Mucosa of rectum (tissue), 2 donors: ENCODE results near the gene SUFU.

Source experiments
- H3K27ac ChIP-seq, 2 donors: one replicate each; pipeline ENCODE4 v1.7.0; 2013; ENCODE audit warnings: inconsistent platforms in 2 of 2, low read depth in 2 of 2, low read length in 2 of 2
- H3K27me3 ChIP-seq, 2 donors: one replicate each; pipeline ENCODE4 v1.7.0; 2013; ENCODE audit warnings: low read length in 2 of 2; ENCODE audit not compliant: control insufficient read depth in 2 of 2, insufficient read depth in 2 of 2
- H3K36me3 ChIP-seq, 2 donors: one replicate each; pipeline ENCODE4 v1.7.0; 2013; ENCODE audit warnings: low read length in 2 of 2; ENCODE audit not compliant: control insufficient read depth in 2 of 2, insufficient read depth in 2 of 2
- H3K4me1 ChIP-seq, 2 donors: one replicate each; pipeline ENCODE4 v1.7.0; 2013; ENCODE audit warnings: low read length in 2 of 2, mild to moderate bottlenecking in 1 of 2; ENCODE audit not compliant: control insufficient read depth in 2 of 2, insufficient read depth in 2 of 2
- H3K4me3 ChIP-seq, 2 donors: one replicate each; pipeline ENCODE4 v1.7.0; 2013; ENCODE audit warnings: low read length in 2 of 2
- H3K9ac ChIP-seq, 2 donors: one replicate each; pipeline ENCODE4 v1.7.0; 2013; ENCODE audit warnings: low read length in 2 of 2, low read depth in 1 of 2, mild to moderate bottlenecking in 1 of 2
- H3K9me3 ChIP-seq, 2 donors: one replicate each; pipeline ENCODE4 v1.7.0; 2013; ENCODE audit warnings: low read length in 2 of 2; ENCODE audit not compliant: control insufficient read depth in 2 of 2
- donor health status: healthy.
- donor health status: Normal muscosa, but diverticular disease.

The SUFU gene

DNA sequence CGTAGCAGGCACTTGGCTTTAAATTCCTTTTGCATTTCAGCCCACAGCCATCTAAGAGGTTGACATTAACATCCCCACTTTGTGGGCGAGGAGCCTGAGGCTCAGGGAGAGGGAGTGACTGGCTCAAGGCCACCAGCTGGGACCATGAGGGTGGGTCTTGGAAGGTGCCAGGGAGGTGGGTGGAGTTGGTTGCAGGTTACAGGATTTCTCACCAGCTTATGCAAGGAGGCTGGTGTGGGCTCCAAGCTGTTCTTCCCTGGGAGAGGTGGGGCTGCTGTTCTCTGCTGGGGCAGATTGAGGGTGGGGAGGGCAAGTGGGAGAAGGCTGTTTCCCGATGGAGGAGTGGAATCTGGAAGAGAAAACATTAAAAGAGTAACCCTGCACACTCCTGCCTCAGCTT lies 38.3 kb upstream of the SUFU start:
- H3K27me3 ChIP-seq: no peaks in the 10 kb centered on the region
- peaks cover 18 to 29% of the 10 kb centered on the region in 2 donors for H3K4me1 ChIP-seq
- no peak overlapping the region for H3K4me3 ChIP-seq
- H3K9me3 ChIP-seq: no peaks in the 10 kb centered on the region
- H3K36me3 ChIP-seq: no peaks in the 10 kb centered on the region
- H3K27ac ChIP-seq: no peak overlapping the region
- no peak overlapping the region for H3K9ac ChIP-seq

GRCh38 chr10:102467318-102467717 lies 36.5 kb upstream of the SUFU start:
- H3K9ac ChIP-seq: no peak overlapping the region

DNA sequence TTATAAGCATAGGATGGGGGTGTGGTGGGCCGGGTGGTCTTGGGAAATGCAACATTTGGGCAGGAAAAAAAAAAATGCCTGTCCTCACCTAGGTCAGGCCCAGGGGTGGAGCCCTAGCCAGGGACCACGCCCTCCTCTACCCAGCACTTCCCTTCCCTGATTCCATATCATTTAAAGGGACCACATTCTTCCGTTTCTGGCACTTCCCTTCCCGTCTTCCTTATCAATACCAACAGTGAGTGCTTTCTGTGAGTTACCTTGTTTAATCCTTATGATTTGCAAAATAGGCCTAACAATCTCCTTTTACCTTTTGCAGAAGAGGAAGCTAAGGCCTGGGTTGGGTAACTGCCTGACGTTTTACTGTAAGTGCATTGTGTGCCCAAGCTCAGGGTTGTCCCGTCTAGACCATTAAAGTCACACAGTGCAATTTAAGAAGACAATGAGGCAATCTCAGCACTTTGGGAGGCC lies 35.8 kb upstream of the SUFU start:
- Histone ChIP-seq H3K27ac (peak overlapping the region; percentile 25 to 60), H3K4me1 (peaks cover 0 to 8% of the 10 kb centered on the region in 2 donors), H3K9me3 (no peaks in the 10 kb centered on the region), H3K9ac (peak overlapping the region in 1 of 2 donors; percentile 9), H3K4me3 (peak overlapping the region; percentile 57 to 71), H3K27me3 (no peaks in the 10 kb centered on the region), H3K36me3 (peaks cover 0 to 2% of the 10 kb centered on the region in 2 donors)

More at GRCh38 chr10:102467318-102467717, 36.5 kb upstream of the SUFU start:
- H3K27me3 ChIP-seq: no peaks in the 10 kb centered on the region
- H3K27ac ChIP-seq: peak overlapping the region in 1 of 2 donors; percentile 25
- H3K36me3 ChIP-seq: peaks cover 0 to 2% of the 10 kb centered on the region in 2 donors
- no peaks in the 10 kb centered on the region for H3K9me3 ChIP-seq
- H3K4me3 ChIP-seq: no peak overlapping the region
- peaks cover 6 to 15% of the 10 kb centered on the region in 2 donors for H3K4me1 ChIP-seq

- H3K4me1 ChIP-seq: peaks cover 0 to 4% of the 10 kb centered on the region in 2 donors
- no peak overlapping the region for H3K27ac ChIP-seq
- no peak overlapping the region for H3K4me3 ChIP-seq
- H3K36me3 ChIP-seq: peaks cover 0 to 2% of the 10 kb centered on the region in 2 donors
- no peaks in the 10 kb centered on the region for H3K9me3 ChIP-seq
- H3K9ac ChIP-seq: no peak overlapping the region
- H3K27me3 ChIP-seq: no peaks in the 10 kb centered on the region
Observed at GRCh38 chr10:102468683-102469082, 35.1 kb upstream of the SUFU start.

- peaks cover 0 to 2% of the 10 kb centered on the region in 2 donors for H3K36me3 ChIP-seq
- H3K9ac ChIP-seq: no peak overlapping the region
- H3K27ac ChIP-seq: no peak overlapping the region
Observed at GRCh38 chr10:102470579-102471546, 32.9 kb upstream of the SUFU start.

GRCh38 chr10:102473445-102474331 lies 30.1 kb upstream of the SUFU start:
- Histone ChIP-seq H3K4me1 (peaks cover 0 to 2% of the 10 kb centered on the region in 2 donors), H3K27me3 (no peaks in the 10 kb centered on the region), H3K27ac (no peak overlapping the region), H3K4me3 (no peak overlapping the region), H3K9ac (no peak overlapping the region), H3K9me3 (no peaks in the 10 kb centered on the region), H3K36me3 (peaks cover under 1 to 2% of the 10 kb centered on the region in 2 donors)

More at GRCh38 chr10:102470579-102471546, 32.9 kb upstream of the SUFU start:
- no peaks in the 10 kb centered on the region for H3K9me3 ChIP-seq
- no peaks in the 10 kb centered on the region for H3K27me3 ChIP-seq
- no peak overlapping the region for H3K4me3 ChIP-seq
- peaks cover 2% of the 10 kb centered on the region in 2 donors for H3K4me1 ChIP-seq

- H3K27me3 ChIP-seq: no peaks in the 10 kb centered on the region
- H3K4me1 ChIP-seq: peaks cover 0 to 2% of the 10 kb centered on the region in 2 donors
- no peaks in the 10 kb centered on the region for H3K9me3 ChIP-seq
- H3K27ac ChIP-seq: no peak overlapping the region
- no peak overlapping the region for H3K9ac ChIP-seq
- H3K4me3 ChIP-seq: no peak overlapping the region
- H3K36me3 ChIP-seq: peaks cover 11 to 17% of the 10 kb centered on the region in 2 donors
Observed at GRCh38 chr10:102475451-102476040, 28.2 kb upstream of the SUFU start.

DNA sequence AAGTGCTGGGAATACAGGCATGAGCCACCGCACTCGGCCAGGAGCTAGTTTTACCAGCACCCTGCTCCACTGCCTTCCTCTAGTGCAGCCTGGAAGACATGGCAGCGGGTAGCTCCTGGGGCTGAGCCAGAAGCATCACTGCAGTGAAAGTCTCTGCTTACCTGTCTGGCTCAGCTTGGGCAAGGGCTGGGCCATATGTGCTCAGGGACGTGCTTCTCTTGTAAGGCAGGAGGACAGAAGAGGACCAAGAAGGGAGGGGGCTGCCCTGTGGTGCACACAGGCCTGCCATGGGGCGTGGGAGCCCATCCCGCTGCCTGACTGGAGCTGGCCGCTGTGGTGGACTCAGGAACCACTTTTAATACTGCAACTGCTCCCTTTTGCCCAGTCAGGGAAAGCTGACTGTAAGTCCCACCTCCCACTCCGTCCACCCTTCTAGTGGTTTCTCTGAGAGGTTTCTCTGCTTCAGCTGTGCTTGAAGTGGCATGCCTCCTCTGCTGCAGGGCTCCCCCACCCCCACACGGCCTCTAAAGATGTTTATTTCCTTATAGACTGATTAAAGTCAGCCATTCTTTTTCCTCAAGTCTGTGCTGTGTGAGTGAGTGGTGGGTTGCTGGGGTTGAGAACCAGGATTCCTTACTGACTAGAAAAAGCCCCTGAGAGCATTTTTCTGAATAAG lies 27.2 kb upstream of the SUFU start:
- Histone ChIP-seq H3K9me3 (no peaks in the 10 kb centered on the region), H3K4me1 (peaks cover 0 to 2% of the 10 kb centered on the region in 2 donors), H3K4me3 (no peak overlapping the region), H3K9ac (no peak overlapping the region), H3K27ac (no peak overlapping the region), H3K36me3 (peaks cover 20 to 28% of the 10 kb centered on the region in 2 donors), H3K27me3 (no peaks in the 10 kb centered on the region)

DNA sequence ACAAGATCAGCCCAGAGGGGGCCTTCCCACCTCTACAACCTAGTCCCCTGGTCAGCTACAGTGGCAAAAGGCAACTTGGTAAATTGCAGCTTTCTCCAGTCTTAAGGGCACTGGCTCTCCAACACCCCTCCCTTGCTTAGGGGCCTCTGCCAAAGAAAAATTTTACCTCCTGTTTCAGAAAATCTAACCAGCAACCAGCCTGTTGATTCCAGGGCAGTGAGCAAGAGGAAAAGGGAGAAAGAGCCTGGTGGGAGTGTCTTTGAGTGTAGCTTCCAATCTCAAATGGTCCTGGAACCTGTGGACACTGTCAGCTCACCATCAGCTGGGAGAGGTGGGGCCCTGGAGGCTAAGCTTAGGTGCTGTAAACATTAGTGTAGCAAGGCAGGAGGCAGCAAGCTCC lies 24.1 kb upstream of the SUFU start:
- peaks cover 48 to 52% of the 10 kb centered on the region in 2 donors for H3K36me3 ChIP-seq

More for the DNA sequence above, 24.1 kb upstream of the SUFU start:
- Histone ChIP-seq H3K4me3 (no peak overlapping the region), H3K9ac (no peak overlapping the region), H3K27me3 (no peaks in the 10 kb centered on the region), H3K27ac (no peak overlapping the region), H3K4me1 (no peaks in the 10 kb centered on the region), H3K9me3 (no peaks in the 10 kb centered on the region)
